ENCODE measurements around the gene TAF1A.

DNA sequence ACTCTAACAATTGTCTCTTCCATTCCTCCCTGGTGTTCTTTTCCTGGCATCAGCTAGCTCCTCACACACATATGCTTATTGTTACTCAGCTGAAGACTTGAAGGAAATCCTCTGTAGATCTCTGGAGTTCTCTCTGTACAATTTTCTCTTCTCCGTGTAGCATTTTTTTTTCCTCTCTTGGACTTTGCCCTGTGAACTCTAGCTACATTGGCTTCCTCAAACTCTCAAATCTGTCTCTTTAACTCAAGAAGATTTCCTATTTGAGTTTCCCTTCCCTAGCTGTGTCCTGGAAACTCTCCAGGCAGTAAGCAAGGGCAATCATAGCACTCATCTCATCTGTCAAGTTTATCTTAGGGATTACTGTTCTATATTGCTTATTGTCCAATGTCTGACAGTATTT, 23.9 kb upstream of the TAF1A start:
- TF ChIP-seq ELF4 (IDR thresholded peaks at IDR 0.05) (no peak), BHLHE40 (IDR thresholded peaks at IDR 0.05; ENCODE audit: borderline replicate concordance) (no peak), SUZ12 (IDR thresholded peaks at IDR 0.05) (no peak), CTBP1 (IDR thresholded peaks at IDR 0.05; ENCODE audit: borderline replicate concordance) (no peak), NFRKB (IDR thresholded peaks at IDR 0.05) (no peak), FOXM1 (IDR thresholded peaks at IDR 0.05; ENCODE audit: borderline replicate concordance) (no peak), ARNT (IDR thresholded peaks at IDR 0.05) (no peak)

Data from HEK293T (cell line).